ENCODE data around the gene SCCPDH.
"Not testable (repeated sequence)": the region's sequence is repeated elsewhere in the genome, so short reads cannot be mapped to it uniquely, and the experiment has no call there.

The SCCPDH gene

GRCh38 chr1:246733704-246734103 lies 9.5 kb downstream of the SCCPDH start:
- no peak for TF ChIP-seq CTCF (IDR thresholded peaks at IDR 0.05; ENCODE audit: poor library complexity, severe bottlenecking)
- H3K36me3 ChIP-seq (ENCODE audit: low read depth), result peaks cover 5% of the 10 kb centered on the region
- no peak for ATAC-seq (ENCODE audit: low read depth)

GRCh38 chr1:246734866-246735265 lies 10.7 kb downstream of the SCCPDH start:
- no peak for ATAC-seq (ENCODE audit: low read depth)
- no peak for DNase-seq (ENCODE audit: low spot score)
- no peak for TF ChIP-seq CTCF (IDR thresholded peaks at IDR 0.05; ENCODE audit: poor library complexity, severe bottlenecking)
- Histone ChIP-seq H3K27ac (ENCODE audit: poor library complexity, severe bottlenecking) (no peak overlapping the region), H3K4me1 (ENCODE audit: insufficient read depth, poor library complexity, severe bottlenecking) (no peaks in the 10 kb centered on the region), H3K4me3 (ENCODE audit: severe bottlenecking) (no peak overlapping the region), H3K36me3 (ENCODE audit: low read depth) (peaks cover 3% of the 10 kb centered on the region; the same call in 1 of the 2 replicates), H3K27me3 (ENCODE audit: insufficient read depth, poor library complexity, severe bottlenecking) (no peaks in the 10 kb centered on the region), H3K9me3 (ENCODE audit: severe bottlenecking) (no peaks in the 10 kb centered on the region)

More at GRCh38 chr1:246733704-246734103, 9.5 kb downstream of the SCCPDH start:
- no peak overlapping the region for H3K27ac ChIP-seq (ENCODE audit: poor library complexity, severe bottlenecking)
- DNase-seq (ENCODE audit: low spot score), result no peak
- no peaks in the 10 kb centered on the region for H3K4me1 ChIP-seq (ENCODE audit: insufficient read depth, poor library complexity, severe bottlenecking)
- no peaks in the 10 kb centered on the region for H3K9me3 ChIP-seq (ENCODE audit: severe bottlenecking)
- no peaks in the 10 kb centered on the region for H3K27me3 ChIP-seq (ENCODE audit: insufficient read depth, poor library complexity, severe bottlenecking)
- H3K4me3 ChIP-seq (ENCODE audit: severe bottlenecking), result no peak overlapping the region

- H3K27ac ChIP-seq (ENCODE audit: poor library complexity, severe bottlenecking), result no peak overlapping the region
- H3K4me1 ChIP-seq (ENCODE audit: insufficient read depth, poor library complexity, severe bottlenecking), result no peaks in the 10 kb centered on the region
- H3K4me3 ChIP-seq (ENCODE audit: severe bottlenecking), result no peak overlapping the region
- ATAC-seq (ENCODE audit: low read depth), result no peak
- DNase-seq (ENCODE audit: low spot score), result no peak
- no peaks in the 10 kb centered on the region for H3K27me3 ChIP-seq (ENCODE audit: insufficient read depth, poor library complexity, severe bottlenecking)
- no peaks in the 10 kb centered on the region for H3K9me3 ChIP-seq (ENCODE audit: severe bottlenecking)
- TF ChIP-seq CTCF (IDR thresholded peaks at IDR 0.05; ENCODE audit: poor library complexity, severe bottlenecking), result no peak
- peaks cover 9% of the 10 kb centered on the region; the same call in 1 of the 2 replicates for H3K36me3 ChIP-seq (ENCODE audit: low read depth)
These were observed 11.5 kb downstream of the SCCPDH start for GRCh38 chr1:246735735-246736134.

DNA sequence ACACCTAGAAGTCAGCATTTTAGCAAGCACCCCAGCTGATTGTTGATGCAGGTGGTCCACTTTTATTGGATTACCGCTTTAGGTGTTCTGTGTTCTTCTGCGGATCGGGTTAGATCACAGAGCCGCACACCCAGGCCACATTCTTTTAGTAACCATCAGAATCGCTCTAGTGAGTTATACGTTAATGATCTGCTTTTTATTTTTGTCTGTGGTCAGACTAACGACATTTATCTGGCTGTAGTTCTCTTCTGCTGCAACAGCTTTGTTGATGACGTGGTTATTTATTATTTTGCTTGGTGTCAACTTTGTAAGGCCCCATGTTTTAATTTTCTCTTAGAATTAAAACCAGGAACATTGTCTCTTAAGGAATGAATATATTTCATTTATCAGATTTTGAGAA lies 18.2 kb downstream of the SCCPDH start:
- no peaks in the 10 kb centered on the region for H3K27me3 ChIP-seq (ENCODE audit: insufficient read depth, poor library complexity, severe bottlenecking)
- no peaks in the 10 kb centered on the region for H3K9me3 ChIP-seq (ENCODE audit: severe bottlenecking)
- H3K36me3 ChIP-seq (ENCODE audit: low read depth), result peaks cover 6% of the 10 kb centered on the region; the same call in 1 of the 2 replicates
- H3K4me3 ChIP-seq (ENCODE audit: severe bottlenecking), result no peak overlapping the region
- no peaks in the 10 kb centered on the region for H3K4me1 ChIP-seq (ENCODE audit: insufficient read depth, poor library complexity, severe bottlenecking)
- H3K27ac ChIP-seq (ENCODE audit: poor library complexity, severe bottlenecking), result no peak overlapping the region
- DNase-seq (ENCODE audit: low spot score) (no peak), ATAC-seq (ENCODE audit: low read depth) (no peak)
- no peak for TF ChIP-seq CTCF (IDR thresholded peaks at IDR 0.05; ENCODE audit: poor library complexity, severe bottlenecking)

DNA sequence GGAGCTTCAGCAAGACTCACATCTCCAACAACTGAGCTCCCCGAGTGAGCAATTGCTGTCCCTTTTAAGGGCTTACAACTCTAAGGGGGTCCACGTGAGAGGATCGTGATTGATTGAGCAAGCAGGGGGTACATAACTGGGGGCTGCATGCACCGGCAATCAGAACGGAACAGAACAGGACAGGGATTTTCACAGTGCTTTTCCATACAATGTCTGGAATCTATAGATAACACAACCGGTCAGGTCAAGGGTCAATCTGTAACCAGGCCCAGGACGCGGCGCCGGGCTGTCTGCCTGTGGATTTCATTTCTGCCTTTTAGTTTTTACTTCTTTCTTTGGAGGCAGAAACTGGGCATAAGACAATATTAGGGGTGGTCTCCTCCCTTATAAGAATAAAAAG lies 21.9 kb downstream of the SCCPDH start:
- not testable (repeated sequence) for DNase-seq (ENCODE audit: low spot score); H3K4me1 ChIP-seq (ENCODE audit: insufficient read depth, poor library complexity, severe bottlenecking); H3K27me3 ChIP-seq (ENCODE audit: insufficient read depth, poor library complexity, severe bottlenecking); H3K27ac ChIP-seq (ENCODE audit: poor library complexity, severe bottlenecking); H3K4me3 ChIP-seq (ENCODE audit: severe bottlenecking); H3K9me3 ChIP-seq (ENCODE audit: severe bottlenecking); H3K36me3 ChIP-seq (ENCODE audit: low read depth); ATAC-seq (ENCODE audit: low read depth)

Data from RWPE2 (cell line).